ENCODE measurements around the gene DLG2.

DLG2 gene

DNA sequence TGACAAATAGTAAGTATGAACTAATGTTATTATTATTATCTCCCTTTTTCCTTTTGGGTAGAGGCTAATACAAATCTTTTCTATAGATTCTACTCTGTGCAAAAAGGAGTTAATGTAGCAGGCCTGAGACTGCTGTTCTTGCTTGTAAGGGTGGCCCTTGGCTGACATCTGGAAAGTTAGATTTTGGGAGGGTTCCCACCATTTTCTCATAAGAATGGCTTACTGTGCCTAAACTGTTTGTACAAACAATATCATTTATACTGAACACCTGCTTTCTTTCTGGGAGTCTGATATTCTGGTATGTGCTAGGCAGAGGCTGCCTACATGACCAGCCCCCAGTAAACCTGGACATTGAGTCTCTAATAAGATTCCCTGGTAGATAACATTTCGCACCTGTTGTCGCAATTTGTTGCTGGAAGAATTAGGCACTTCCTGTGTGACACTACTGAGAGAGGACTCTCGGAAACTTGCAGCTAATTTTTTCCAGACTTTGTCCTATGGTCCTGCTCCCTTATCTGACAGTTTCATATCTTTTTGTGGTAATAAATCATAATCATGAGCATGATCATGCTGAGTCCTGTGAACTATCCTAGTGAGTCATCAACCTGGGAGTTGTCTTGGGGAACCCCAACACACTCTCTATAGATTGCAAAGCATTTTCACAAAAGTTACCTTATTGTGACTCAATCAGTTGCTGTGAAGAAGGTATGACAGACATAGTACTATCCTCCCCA, 2083.3 kb downstream of the DLG2 start:
- TF ChIP-seq, protein P1, sequence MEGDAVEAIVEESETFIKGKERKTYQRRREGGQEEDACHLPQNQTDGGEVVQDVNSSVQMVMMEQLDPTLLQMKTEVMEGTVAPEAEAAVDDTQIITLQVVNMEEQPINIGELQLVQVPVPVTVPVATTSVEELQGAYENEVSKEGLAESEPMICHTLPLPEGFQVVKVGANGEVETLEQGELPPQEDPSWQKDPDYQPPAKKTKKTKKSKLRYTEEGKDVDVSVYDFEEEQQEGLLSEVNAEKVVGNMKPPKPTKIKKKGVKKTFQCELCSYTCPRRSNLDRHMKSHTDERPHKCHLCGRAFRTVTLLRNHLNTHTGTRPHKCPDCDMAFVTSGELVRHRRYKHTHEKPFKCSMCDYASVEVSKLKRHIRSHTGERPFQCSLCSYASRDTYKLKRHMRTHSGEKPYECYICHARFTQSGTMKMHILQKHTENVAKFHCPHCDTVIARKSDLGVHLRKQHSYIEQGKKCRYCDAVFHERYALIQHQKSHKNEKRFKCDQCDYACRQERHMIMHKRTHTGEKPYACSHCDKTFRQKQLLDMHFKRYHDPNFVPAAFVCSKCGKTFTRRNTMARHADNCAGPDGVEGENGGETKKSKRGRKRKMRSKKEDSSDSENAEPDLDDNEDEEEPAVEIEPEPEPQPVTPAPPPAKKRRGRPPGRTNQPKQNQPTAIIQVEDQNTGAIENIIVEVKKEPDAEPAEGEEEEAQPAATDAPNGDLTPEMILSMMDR (IDR thresholded peaks at IDR 0.05; ENCODE audit: borderline replicate concordance, insufficient read depth, low read depth, low read length) = no peak
- no peak overlapping the region for H3K4me3 ChIP-seq (ENCODE audit: low read depth, low read length)

DNA sequence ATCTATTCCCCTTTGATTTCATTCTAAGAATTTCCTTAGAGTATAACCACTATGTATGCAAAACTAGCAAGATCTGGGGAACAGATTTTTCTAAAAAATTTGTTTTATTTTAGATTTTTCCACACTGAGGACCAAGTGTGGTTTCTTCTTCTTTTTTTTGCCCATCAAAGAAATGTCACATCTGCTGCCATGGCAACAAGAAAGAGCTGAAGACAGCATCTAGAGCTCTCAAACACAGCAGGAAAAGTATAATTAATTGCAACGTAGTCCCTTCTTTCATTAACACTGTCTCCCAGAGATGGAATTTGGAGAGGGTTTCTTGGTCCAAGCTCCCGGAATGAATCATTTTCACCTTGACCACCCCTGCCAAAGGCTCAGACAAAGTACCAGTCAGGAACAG, 2084.3 kb downstream of the DLG2 start:
- TF ChIP-seq, protein P1 (IDR thresholded peaks at IDR 0.05; ENCODE audit: borderline replicate concordance, insufficient read depth, low read depth, low read length) = no peak

DNA sequence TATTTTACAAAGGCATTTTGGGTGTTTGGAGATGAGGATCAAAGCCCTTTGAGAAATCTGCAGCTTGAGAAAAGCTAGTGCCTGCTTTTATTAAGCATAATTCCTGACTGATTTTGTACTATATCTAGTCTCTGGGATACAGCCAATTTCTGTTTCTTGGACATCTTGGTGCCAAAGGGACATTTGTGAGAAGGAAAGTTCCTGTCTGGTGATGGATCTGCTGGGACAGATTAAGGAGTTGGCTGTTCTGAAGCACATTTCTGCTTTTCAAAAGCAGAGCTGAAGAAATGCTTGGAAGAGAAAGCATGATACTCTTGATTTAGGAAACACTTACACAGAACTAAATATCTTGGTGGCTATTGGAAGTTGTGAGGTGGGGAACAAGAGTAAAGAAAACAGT, 2086.4 kb downstream of the DLG2 start:
- H3K4me3 ChIP-seq (ENCODE audit: low read depth, low read length) = no peak overlapping the region
- TF ChIP-seq, protein P1 (IDR thresholded peaks at IDR 0.05; ENCODE audit: borderline replicate concordance, insufficient read depth, low read depth, low read length) = no peak

More for the DNA sequence above, 2084.3 kb downstream of the DLG2 start:
- H3K4me3 ChIP-seq (ENCODE audit: low read depth, low read length) = no peak overlapping the region

DNA sequence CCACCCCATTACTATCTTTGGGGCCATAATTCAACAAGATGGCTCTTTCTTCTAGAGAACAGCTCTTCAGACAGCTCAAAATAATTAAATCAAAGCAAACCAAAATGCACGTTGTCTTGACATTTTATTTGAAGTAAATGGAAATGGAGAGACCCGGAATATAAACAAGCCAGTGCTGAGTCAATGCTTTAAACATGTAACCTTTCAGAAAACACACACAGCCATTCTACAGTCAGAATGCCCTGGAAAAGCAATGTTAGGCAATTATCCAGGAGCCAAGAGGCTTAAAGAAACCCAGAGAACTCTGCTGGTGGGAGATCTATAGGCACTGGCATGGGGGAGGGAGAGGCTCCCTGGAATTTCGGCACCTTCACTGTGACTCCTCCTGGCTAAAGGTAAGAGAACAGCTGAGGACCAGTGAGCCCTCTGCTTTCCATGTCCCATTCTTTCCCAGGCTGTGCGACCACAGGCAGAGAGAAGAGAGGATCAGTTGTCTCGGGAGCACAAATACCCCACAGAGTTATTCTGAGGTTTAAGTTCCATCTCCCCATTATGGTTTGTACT, 2086.9 kb downstream of the DLG2 start:
- TF ChIP-seq, protein P1 (IDR thresholded peaks at IDR 0.05; ENCODE audit: borderline replicate concordance, insufficient read depth, low read depth, low read length) = no peak
- H3K4me3 ChIP-seq (ENCODE audit: low read depth, low read length) = no peak overlapping the region

DNA sequence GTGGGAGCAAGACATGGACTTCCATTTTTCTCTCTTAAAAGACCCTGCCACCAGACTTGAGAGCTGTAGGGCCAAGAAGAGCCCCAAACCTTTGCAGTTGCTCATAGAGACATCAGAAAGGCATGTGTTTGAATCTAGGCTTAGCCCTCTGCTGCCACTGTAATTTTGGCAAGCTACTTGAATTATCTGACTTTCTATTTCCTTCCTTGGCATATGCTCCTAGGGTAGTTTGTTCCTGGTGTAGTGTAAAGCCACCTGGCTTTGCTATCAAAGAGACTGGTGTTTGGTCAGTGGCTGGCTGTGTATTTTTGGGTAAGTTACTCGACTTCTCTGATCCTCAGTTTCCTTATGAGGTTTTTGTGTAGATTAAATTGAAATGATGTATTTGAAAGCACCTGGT, 2088.9 kb downstream of the DLG2 start:
- TF ChIP-seq, protein P1 (IDR thresholded peaks at IDR 0.05; ENCODE audit: borderline replicate concordance, insufficient read depth, low read depth, low read length) = no peak
- H3K4me3 ChIP-seq (ENCODE audit: low read depth, low read length) = no peak overlapping the region

DNA sequence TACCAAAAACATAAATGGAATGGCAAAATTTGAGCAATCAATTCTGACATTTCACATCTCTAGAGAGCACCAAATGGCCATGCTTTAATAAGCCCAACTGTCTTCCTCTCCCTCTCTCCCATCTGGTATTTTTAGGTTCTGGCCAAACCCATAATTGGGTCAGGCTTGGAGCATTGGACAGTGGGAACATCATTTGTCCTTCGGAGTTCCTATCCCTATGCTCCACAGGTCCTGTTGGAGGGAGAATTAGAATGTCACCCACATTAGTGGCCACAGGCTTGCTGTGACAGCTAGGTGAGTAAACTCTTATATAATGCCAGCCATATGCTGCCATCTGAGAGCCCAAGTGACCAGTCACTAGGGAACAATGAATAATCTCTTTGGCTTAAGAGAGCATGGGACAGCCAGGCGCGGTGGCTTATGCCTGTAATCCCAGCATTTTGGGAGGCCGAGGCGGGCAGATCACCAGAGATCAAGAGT, 2090.0 kb downstream of the DLG2 start:
- H3K4me3 ChIP-seq (ENCODE audit: low read depth, low read length) = no peak overlapping the region
- TF ChIP-seq, protein P1 (IDR thresholded peaks at IDR 0.05; ENCODE audit: borderline replicate concordance, insufficient read depth, low read depth, low read length) = no peak

DNA sequence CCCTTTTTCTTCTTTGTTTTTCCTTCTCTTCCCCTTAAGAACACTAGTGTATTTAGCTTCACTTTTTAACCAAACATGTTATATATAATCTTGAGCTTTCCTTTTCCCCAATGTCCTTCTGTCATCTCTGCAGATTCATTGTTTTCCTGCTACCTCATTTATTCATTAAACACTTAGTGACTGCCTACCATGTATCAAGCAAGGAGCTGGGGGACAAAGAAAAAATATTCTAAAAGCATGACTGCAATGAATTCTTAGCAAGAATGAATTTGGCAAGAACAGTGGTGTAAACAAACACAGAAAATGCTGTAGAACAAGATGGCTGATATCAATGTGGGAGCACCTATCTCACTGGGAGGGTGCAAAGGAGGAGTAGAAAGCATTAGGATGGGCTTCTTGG, 2094.0 kb downstream of the DLG2 start:
- H3K4me3 ChIP-seq (ENCODE audit: low read depth, low read length) = no peak overlapping the region
- TF ChIP-seq, protein P1 (IDR thresholded peaks at IDR 0.05; ENCODE audit: borderline replicate concordance, insufficient read depth, low read depth, low read length) = no peak

All from GM12875 (cell line).